Measurements from ENCODE around the gene COL5A1.

Gene COL5A1

GRCh38 chr9:134641173-134641989 is at the start of gene COL5A1:
Gene COL5A1, plus strand, starts transcription at chr9:134641803. Its CDS starts 385 bp downstream, at chr9:134642188.
- DNase-seq = no peak

- no peak for DNase-seq
Measured at GRCh38 chr9:134592018-134592818, 49.4 kb upstream of the COL5A1 start.

- no peak for DNase-seq
Measured at GRCh38 chr9:134592819-134593200, 48.8 kb upstream of the COL5A1 start.

GRCh38 chr9:134593286-134594077 is 48.1 kb upstream of the COL5A1 start:
- DNase-seq = no peak

- no peak for DNase-seq
Measured at GRCh38 chr9:134594078-134594941, 47.3 kb upstream of the COL5A1 start.

- DNase-seq = no peak
Measured at GRCh38 chr9:134595014-134595413, 46.6 kb upstream of the COL5A1 start.

GRCh38 chr9:134597041-134597913 is 44.3 kb upstream of the COL5A1 start:
- DNase-seq = no peak

- DNase-seq = no peak
Measured at GRCh38 chr9:134597957-134598883, 43.4 kb upstream of the COL5A1 start.

GRCh38 chr9:134598884-134599245 is 42.7 kb upstream of the COL5A1 start:
- no peak for DNase-seq

- DNase-seq = no peak
Measured at GRCh38 chr9:134600371-134600770, 41.2 kb upstream of the COL5A1 start.

- DNase-seq = no peak
Measured at GRCh38 chr9:134600836-134601638, 40.6 kb upstream of the COL5A1 start.

- DNase-seq = no peak
Measured at GRCh38 chr9:134601764-134602163, 39.8 kb upstream of the COL5A1 start.

- no peak for DNase-seq
Measured at GRCh38 chr9:134602547-134603362, 38.8 kb upstream of the COL5A1 start.

- DNase-seq = no peak
Measured at GRCh38 chr9:134604834-134605233, 36.8 kb upstream of the COL5A1 start.

GRCh38 chr9:134605351-134605965 is 36.1 kb upstream of the COL5A1 start:
- no peak for DNase-seq

- DNase-seq = no peak
Measured at GRCh38 chr9:134605966-134606357, 35.6 kb upstream of the COL5A1 start.

GRCh38 chr9:134606951-134607731 is 34.5 kb upstream of the COL5A1 start:
- DNase-seq = no peak

Data from activated CD4-positive, CD25-positive, alpha-beta regulatory T cell (primary cell).